HG03442 (cell line): ENCODE measurements around the gene SDCCAG8.

Source experiments
- ATAC-seq: cut with Tn5 transposase; IDR thresholded peaks from one replicate; pipeline ENCODE4 v1.9.1; 2021; ENCODE audit warnings: mild to moderate bottlenecking, moderate library complexity; ENCODE audit not compliant: unreplicated experiment

Gene SDCCAG8

DNA sequence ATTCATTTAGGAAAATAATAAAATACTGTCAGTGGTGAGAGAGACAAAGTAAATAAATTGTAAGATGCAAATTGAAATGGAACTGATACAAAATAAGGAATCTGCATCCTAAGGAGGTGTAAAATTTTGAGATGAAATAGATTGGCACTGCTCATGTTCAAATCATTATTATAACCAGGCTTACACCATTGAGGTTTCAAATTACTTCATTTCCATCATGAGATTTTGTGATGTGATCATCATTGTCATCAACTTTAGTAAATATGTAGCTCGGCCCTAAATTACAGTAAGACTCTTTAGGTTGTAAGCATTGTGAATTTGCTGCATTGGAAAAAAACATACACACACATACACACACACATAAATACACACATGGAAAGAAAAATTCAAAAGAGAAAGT lies 123.4 kb downstream of the SDCCAG8 start:
- no peak for ATAC-seq

DNA sequence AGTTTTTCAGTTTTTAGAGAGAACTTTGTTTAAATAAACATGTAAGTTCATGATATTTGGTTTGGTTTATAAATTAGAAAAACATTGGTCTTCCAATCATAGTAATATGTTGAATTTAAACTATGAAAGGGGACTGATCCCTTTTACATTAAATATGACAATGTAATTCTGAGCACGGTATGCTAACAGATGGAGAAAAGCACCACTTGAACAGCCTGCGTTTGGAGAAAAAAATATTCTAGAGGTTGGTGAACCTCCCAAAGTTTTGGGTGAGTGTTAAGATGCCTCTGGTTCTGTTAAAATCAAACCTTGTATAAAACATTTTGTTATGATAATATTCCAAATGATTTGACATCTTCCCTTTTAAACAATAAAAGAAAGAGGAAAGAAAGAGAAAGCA lies 123.9 kb downstream of the SDCCAG8 start:
- no peak for ATAC-seq

DNA sequence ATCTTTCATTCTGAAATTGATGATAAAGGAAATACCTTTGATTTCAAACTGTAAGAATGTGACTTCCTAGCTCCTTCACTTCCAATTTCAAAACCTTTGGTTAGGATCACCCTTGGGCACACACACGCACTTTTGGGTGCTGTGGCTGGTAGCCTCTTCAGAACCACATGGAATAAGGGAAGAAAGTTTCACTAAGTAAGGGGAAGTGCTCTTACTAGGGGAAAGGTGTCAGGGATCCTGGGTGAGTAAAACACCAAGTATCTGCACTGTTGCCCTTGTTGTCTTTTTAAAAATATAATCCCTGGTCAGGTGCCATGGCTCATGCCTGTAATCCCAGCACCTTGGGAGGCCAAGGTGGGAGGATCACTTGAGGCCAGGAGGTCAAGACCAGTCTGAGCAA lies 132.4 kb downstream of the SDCCAG8 start:
- ATAC-seq = no peak

DNA sequence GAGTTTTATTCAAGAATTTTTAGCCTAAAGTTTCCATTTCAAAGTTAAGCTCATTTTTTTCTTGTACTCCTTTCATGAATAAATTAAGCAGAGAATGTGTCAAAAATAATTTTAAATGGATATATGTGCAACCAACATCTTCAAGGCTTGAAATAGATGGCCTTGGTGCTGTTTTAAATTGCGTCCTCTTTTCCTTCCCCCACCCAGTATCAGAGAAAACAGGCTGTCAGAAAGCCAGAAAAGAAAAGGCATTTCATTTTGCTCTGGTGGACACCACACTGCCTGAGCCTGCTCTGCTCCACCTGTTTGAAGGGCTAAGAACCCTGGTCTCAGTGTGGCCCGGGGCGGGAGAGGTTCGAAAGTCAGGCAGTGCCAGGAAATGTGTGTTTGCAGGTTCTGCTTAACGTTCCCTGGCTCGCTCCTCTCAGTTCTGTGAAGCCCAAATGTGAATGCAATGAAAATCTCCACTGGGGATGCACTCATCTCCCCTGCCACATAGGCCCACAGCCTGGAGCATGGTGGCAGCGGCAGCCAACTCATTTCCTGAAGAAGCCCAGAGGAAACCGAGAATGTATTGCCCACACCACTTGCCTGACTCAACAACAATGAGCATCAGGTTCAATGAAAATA lies 134.4 kb downstream of the SDCCAG8 start:
- no peak for ATAC-seq

DNA sequence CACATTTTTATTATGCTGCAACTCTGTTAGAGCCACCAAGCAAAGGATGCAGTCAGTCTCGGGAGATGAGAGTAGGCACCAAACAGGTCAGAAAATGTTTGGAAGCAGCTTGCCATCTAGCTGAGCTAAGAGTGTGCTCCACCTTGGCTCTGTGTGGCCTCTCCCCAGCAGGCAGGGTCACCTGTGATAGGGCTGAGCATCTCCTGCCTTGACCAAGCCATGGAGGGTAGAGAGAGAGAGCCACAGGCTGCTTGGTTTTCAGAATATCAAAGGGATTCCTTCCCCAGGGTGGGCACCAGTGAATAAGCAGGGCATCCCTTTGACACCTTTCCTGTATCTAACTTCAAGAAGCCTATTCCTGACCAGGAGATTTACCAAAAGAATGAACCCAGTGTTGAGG lies 135.5 kb downstream of the SDCCAG8 start:
- no peak for ATAC-seq

DNA sequence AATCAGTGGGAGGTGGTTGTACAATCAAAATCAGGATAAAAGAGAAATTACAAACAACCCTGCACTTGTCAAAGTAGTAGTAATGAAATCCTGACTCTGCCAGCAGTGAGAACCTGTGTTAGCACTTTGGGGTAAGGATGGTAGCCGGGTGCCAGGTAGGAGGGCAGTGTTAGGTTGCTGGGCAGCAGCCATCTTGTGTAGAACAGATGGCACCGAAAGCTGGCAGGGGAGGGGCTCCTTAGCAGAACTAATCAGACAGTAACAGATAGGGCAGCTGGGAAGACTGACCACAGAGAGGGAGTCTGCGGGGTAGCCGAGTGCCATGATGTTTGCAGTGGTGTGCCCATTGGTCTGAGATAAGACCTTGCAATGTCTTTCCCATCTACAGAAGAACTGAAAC lies 137.3 kb downstream of the SDCCAG8 start:
- ATAC-seq = no peak

DNA sequence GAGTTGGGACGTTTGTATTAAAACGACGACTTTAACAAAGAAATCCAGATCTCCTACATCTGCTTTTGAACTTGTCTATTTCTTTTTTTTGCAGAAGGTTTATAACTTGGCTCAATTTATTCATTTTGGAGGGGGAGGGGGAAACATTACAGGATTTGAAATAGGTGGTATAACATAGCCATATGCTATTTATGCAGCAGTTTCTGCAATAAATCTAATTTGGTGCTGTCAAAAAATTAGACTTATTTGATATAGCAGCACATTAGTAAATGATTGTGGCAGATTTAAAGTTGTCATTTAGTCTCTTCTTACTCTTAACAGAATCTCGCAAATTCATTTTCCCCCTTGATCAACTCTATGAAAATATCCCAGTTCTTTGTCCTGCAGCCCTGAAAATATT lies 138.2 kb downstream of the SDCCAG8 start:
- ATAC-seq = no peak

DNA sequence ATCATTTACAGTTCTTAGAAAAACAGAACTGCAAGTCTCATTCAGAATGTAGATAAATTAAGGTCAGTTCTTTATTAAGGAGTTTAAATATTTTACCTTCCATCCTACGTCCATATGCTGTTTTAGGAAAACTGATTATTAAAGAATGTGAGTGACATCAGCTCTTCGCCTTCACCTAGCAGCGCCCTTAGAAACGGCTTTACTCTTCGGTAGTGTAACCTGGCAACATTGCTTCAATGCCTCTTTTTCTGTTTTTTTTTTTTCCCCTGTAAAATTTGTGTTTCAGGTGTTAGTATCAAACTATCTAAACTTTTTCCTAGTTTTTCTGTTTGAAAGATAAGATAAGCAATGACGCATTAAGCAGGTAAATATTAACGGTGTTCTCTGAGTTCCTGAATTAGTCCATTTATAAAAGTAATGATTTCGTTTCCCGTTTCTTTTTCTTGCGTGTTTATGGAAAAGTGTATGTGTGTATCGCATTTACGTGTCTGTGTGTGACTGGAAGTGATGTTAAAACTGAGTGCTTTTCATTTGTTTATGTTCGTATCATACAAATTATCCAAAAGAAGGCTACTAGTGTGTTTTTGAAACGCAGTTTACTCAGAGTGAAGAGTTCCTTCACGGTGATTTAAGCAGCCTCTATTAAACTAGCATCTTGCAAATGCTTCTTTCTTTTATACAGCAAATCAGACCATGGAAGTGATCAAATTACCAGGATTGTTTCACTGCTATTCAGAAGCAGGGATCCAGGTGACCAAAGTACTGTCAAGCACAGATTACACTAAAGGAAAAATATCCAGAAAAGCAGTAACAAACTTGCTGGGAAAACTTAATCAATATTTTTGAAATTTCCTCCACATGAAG lies 139.0 kb downstream of the SDCCAG8 start:
- no peak for ATAC-seq

DNA sequence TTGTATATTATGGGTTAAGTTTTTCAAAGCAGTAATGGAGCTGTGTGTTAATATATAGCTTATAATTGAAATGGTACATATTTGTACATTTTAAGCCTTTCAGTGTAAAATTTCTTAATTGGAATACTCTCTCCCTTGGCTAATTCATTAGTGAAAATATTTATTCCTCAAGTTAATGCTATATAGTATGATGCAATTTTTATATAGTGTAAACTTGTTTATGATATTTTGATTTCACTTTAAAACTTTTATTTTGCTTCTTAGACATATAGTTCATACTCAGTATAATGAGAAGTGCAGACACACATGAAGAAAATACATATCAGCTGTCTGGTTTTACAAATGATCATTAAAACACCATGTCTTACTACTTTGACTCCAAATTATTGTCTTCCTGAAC lies 140.6 kb downstream of the SDCCAG8 start:
- ATAC-seq = no peak

DNA sequence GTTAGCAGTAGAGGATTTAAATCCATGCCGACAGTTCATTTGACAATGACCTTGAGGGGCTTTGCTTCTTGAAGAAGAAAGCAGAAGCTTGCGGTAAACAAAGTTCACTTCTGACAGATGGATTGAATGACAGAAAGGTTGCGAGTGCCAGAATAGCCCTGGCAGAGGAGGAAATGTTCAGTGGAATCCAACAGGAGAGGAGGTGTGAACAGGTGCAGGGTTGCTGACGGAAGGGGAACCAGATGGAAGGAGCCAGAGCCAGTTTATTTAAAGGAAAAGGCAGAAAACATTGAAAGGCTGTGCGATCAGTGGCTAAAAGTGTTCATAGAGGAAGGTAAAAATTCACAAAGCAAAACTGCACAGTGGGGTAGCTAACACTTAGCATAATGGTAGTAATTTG lies 141.0 kb downstream of the SDCCAG8 start:
- ATAC-seq = no peak

DNA sequence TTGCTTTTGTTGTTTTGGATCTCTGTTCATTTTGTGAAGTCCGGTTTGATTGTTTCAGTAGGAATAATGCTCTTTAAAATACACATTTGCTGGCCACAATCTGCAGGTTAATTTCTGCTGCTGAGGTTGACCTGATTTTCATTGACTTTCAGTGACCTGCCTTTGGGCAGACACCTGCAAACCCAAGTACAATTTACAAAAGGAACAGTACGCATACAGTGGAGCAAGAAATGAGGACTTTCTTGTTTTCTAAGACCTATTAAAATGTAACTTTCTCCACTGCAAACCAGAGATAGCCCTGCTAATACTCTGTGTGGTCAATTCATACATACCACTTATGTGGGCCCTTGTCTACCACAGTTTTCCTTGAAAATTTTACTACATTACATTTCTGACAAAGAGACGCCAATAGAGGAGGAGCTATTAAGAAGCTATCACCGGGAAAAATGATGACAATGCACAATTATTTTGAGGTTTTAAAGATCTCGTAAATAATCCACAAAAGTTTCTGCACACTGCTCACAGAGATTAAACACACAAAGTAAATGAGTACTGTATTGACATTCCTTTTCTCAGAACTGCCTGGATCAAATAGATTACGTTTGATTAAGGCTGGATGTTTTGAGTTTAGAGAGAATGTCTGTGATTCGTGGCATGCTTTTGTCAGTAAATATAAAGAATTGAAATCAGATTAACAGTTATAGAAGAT lies 141.9 kb downstream of the SDCCAG8 start:
- ATAC-seq = no peak

DNA sequence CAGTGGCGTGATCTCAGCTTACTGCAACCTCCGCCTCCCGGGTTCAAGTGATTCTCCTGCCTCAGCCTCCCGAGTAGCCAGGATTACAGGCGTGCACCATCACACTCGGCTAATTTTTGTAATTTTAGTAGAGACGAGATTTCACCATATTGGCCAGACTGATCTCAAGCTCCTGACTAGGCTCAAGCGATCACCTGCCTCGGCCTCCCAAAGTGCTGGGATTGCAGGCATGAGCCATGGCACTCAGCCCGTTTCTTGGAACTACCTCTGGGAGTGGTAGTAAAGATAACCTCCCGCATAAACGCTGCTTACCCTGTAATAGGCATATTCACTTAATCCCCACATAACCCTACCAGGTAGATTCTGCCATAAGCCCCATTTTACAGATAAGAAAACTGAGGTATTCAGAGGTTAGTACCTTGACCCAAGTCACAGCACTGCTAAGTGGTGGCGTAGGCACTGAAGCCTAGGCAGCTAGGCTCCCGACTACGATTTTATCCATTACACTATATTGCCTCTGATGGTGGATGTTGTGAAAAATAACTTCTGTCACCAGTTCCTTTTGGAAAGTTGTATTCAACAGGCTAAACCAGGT lies 143.8 kb downstream of the SDCCAG8 start:
- no peak for ATAC-seq

DNA sequence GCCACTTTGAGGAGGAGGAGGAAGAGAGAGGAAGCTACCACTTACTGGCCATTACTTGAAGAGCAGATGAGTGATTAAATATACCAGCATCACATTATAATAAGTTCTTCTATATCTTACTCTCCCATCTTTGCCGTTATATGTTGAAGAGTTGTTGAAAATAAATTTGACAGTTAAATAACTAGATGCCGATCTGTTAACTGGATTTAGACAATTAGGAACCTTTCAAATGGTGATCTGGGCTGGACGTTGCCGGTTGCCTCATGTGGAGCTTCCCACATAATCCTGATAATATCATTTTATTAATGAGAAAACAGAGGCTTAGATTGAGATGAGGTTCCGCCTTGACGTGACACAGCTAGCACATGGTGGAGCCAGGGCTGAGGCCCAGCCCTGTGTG lies 147.0 kb downstream of the SDCCAG8 start:
- no peak for ATAC-seq

DNA sequence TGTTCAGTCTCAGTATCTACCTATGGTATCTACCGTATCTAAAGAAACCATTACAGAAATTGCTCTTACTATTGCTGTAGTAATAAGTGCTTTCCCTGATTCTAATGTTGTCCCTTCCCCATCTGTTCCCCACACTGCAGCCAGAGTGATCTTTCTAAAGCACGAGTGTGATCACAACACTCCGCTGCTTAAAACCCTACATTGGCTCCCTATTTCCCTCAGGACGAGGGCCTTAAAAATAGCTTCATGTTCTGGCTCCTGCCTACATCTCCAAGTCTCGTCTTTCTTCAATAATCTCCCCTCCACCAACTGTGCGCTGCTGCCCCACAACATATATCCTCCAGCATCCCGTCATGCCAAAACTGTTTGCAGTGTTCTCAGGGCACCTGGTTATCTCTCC lies 150.6 kb downstream of the SDCCAG8 start:
- ATAC-seq = no peak

DNA sequence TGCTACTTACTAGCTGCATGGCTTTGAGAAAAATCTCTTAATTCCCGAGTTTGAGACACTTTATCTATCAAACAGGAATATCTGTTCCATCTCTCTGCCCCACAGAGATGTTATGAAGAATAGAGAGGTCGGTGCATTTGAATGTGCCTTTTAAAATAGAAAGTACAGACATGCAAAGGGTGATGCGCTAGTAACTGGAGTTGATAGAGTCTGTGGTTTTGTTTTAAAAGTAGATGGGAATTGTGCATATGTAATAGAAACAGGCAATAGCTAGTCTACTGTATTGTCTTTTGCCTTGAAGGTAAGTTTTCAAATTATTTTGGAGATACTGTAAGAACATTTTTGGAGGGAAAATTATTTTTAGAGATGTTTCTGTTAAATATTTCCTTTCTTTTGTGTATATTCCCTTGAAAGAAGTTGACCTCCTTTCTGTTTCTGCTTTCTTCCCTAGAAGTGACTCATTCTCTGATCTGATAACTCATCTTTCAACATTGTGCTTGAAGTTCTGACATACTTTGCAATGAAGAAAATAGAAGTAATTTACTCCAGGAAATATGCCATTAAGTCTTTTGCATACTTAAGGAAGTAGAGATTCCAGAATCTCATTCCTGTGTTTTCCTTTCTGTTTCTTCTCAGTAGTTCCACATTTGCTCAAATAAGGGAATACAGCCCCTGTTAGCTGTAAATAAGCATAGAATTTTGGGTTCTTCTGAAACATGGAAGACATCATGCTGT lies 151.6 kb downstream of the SDCCAG8 start:
- no peak for ATAC-seq

DNA sequence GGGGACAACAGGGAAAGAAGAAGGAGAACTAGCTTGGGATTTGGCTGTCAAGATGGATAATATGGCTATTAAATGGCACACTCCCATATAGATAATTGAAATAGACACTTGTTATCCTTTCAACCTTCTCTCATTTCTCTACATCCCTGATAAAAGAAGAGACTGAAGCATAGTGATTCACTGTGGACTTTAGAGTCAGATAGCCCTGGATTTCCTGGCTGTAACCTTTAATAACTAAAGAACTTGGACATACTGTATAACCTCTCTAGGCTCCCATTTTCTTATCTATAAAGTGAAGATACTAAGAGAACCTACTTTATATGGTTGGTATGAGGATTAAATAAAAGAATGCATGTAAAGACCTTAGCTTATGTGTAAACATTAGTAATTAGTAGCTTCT lies 152.6 kb downstream of the SDCCAG8 start:
- no peak for ATAC-seq

DNA sequence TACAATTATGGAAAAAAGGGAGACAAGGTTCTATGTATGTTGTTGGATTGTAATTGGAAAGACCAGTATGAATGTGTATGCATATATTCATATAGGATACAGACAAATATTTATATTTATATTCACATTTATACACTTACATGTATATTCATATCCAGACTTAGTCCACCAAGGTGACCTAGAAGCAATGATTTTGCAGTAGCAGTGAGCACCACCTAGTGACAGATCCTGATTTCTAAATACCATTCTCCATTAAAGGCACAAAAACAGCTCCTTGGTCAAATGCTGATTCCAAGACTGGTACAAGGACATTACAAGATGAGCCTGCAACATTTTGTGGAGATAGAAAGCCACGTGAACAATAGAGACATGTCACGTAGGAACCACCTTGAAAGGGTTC lies 153.4 kb downstream of the SDCCAG8 start:
- no peak for ATAC-seq

DNA sequence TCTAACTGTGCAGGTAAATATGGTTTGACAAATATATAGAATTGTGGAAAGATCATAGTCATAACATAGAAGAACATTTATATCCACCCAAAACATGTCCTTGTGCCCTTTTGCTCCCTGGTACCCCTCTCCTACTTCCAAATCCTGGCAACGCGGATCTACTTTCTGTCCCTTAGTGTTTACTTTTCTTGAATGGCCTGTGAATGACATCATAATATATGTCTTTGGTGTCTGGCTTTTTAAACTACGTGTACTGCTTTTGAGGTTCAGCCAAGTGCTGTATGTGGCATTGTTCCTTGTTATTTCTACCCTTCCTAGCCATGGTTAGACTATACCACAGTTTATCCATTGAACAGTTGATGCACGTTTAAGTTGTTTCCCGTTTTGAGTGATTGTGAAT lies 155.6 kb downstream of the SDCCAG8 start:
- no peak for ATAC-seq

DNA sequence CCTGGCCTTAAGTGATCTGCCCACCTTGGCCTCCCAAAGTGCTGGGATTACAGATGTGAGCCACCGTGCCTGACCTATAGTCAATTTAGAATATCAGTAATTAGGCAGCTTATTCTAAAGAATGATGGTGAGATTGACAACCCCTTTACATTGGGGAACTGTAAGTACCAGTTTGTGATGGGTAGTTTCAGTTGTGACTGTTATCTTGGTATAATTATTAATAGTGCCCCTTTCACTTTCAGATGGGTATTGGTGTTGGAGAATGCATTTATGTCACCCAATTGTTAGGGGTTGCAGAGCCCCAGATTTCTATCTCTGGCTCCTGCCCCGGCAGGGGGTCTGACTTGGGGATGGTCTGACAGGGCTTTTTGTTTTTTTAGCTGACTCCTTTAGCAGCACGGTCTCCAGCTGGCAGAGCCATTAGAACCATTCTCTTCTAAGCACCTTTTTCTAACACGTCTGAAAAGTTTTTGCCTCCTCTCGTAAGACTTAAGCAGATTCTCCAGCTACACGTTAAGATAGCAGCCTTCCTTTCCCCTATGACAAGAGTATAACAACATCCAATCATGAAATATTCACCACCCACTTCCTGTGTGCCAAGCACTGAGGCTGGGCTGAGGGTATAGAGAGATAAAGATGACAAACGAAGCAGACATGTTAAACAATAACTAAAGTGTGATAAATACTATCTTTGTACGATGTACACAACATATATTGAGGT lies 157.8 kb downstream of the SDCCAG8 start:
- ATAC-seq = peak; percentile 41

DNA sequence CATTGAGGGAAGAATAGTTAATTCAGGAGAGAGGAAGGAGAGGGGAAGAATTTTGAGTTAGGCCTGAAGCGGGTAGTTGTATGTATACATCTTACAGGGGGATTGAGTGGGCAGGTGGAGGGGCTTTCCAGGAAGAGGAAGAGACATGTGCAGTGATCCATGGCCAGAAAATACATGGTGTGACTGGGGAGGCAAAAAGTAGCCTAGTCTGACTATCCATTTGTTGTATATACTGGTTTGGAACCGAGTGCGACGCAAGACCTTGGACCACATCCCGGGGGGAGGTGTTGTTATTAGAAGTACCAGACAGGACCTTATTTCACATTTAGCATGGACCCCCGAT lies 158.3 kb downstream of the SDCCAG8 start:
- ATAC-seq = no peak
